Measurements from ENCODE around the gene NFILZ.

GRCh38 chr19:8610041-8610935 is 20.1 kb upstream of the NFILZ start, which contains the start of gene ADAMTS10:
- TF ChIP-seq CTCF (conservative IDR thresholded peaks at IDR 0.05), result no peak
- TF ChIP-seq ZFX (IDR thresholded peaks at IDR 0.05), result no peak

All from C4-2B (cell line).